Stomach smooth muscle (tissue), 2 donors: Measurements from ENCODE around the gene MINDY4.

Experiments
- H3K27ac ChIP-seq: one replicate; pipeline ENCODE4 v1.7.0; 2013; ENCODE audit warnings: mild to moderate bottlenecking, low read length, inconsistent platforms
- H3K27me3 ChIP-seq, 2 donors: one replicate each; pipeline ENCODE4 v1.7.0; 2013; ENCODE audit warnings: low read length in 2 of 2; ENCODE audit not compliant: insufficient read depth in 2 of 2, control insufficient read depth in 1 of 2
- H3K36me3 ChIP-seq, 2 donors: one replicate each; pipeline ENCODE4 v1.7.0; 2013; ENCODE audit warnings: low read length in 2 of 2; ENCODE audit not compliant: control insufficient read depth in 2 of 2, insufficient read depth in 2 of 2
- H3K4me1 ChIP-seq: one replicate; pipeline ENCODE4 v1.7.0; 2013; ENCODE audit warnings: low read length; ENCODE audit not compliant: control insufficient read depth, insufficient read depth
- H3K4me3 ChIP-seq, 2 donors: one replicate each; pipeline ENCODE4 v1.7.0; 2013; ENCODE audit warnings: low read length in 2 of 2
- H3K9ac ChIP-seq, 2 donors: one replicate each; pipeline ENCODE4 v1.7.0; 2013; ENCODE audit warnings: low read length in 2 of 2, mild to moderate bottlenecking in 1 of 2
- H3K9me3 ChIP-seq, 2 donors: one replicate each; pipeline ENCODE4 v1.7.0; 2013; ENCODE audit warnings: low read length in 2 of 2; ENCODE audit not compliant: control insufficient read depth in 2 of 2
- donor health status: healthy.
- donor health status: Pancreatic carcinoma.

The MINDY4 gene

DNA sequence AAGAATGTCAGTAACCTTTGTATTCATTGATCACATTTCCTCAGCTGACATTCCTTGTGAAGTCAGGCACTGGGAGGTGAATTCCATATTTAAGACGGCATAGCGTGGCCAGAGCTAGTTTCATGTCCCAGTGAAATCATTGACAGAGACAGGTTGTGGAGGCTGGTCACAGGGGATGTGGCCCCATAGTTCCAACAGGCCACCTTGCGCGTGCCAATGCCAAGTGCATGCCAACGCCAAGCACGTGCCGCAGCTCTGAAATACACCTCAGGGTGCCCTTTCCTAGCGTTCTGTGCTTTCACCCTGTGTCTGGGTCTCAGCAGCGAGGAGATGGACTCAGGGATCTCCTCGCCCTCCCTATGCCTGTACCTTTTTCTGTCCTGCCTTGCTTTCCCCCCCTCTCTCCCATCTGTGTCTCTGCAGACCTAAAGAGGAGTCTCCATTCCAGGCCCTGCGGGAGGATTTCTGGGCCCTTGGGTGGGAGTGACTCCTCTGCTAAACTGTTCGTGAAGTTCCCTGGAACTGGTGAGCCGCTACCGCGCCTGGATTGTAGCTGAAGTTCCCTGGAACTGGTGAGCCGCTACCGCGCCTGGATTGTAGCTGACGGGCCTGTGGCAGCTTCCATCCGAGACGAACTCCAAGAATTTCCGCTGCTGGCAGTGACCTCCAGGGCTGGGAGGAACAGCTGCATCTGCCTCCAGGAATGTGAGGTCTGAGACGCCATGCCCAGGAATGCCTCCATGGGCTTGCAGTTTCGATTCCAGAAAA lies 160.1 kb downstream of the MINDY4 start:
- Histone ChIP-seq H3K27ac (peak overlapping the region; percentile 60), H3K27me3 (no peaks in the 10 kb centered on the region), H3K36me3 (peaks cover 0 to 7% of the 10 kb centered on the region in 2 donors), H3K9me3 (peaks cover 0 to 9% of the 10 kb centered on the region in 2 donors), H3K4me3 (peak overlapping the region in 1 of 2 donors; percentile 22), H3K4me1 (peaks cover 27% of the 10 kb centered on the region), H3K9ac (peak overlapping the region in 1 of 2 donors; percentile 13)

DNA sequence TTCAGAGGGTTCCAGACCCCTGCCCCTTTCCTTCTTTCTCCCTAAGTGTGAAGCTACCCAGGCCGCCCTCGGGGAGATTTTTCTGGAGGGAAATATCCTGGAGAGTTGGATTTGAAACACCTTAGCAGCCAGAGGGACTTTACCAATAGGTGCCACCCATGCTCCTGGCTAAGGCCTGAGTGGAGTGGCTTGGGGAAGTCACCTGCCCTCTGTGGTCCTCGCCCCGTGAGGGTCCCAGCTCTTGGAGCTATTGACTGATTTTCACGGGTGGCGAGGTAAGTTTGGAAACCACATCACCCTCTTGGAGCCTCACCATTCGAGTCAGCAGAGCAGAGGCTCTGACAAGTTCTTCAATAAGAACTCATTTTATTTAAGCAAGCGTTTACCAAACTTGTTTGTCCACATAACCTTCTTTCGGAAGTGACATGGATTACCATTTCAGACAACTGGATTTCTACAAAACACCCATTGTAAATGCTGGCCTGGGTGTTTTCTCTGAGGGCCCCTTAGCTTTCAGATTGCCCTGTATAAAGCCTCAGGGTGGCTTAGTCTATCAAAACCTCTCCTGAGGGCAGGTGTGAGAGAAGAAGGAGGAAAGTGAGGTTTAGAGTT lies 160.8 kb downstream of the MINDY4 start:
- Histone ChIP-seq H3K36me3 (peaks cover 0 to 2% of the 10 kb centered on the region in 2 donors), H3K9me3 (peaks cover 0 to 3% of the 10 kb centered on the region in 2 donors), H3K9ac (no peak overlapping the region), H3K4me3 (no peak overlapping the region), H3K27me3 (no peaks in the 10 kb centered on the region), H3K4me1 (peaks cover 27% of the 10 kb centered on the region), H3K27ac (peak overlapping the region; percentile 60)

DNA sequence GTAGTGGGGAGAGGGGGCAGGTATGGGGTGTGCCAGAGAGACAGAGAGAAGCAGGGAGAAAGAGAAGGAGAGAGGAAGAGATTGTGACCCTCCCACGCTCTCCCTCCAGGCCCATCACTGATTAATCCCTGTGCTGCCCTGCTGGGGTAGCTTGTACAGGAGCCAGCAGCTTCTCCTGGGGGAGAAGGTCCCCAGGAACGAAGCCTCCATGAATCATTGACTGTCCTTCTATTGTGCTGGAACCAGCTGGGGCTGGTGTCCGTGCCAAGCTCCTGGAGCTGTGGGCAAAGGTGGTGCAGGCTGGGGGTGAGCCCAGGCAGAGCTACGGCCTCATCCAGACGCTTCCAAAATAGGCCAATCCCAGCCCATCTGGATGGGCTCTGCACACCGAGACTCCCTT lies 161.3 kb downstream of the MINDY4 start:
- Histone ChIP-seq H3K4me3 (no peak overlapping the region), H3K4me1 (peaks cover 27% of the 10 kb centered on the region), H3K9me3 (no peaks in the 10 kb centered on the region), H3K27ac (no peak overlapping the region), H3K27me3 (no peaks in the 10 kb centered on the region), H3K36me3 (no peaks in the 10 kb centered on the region), H3K9ac (no peak overlapping the region)

DNA sequence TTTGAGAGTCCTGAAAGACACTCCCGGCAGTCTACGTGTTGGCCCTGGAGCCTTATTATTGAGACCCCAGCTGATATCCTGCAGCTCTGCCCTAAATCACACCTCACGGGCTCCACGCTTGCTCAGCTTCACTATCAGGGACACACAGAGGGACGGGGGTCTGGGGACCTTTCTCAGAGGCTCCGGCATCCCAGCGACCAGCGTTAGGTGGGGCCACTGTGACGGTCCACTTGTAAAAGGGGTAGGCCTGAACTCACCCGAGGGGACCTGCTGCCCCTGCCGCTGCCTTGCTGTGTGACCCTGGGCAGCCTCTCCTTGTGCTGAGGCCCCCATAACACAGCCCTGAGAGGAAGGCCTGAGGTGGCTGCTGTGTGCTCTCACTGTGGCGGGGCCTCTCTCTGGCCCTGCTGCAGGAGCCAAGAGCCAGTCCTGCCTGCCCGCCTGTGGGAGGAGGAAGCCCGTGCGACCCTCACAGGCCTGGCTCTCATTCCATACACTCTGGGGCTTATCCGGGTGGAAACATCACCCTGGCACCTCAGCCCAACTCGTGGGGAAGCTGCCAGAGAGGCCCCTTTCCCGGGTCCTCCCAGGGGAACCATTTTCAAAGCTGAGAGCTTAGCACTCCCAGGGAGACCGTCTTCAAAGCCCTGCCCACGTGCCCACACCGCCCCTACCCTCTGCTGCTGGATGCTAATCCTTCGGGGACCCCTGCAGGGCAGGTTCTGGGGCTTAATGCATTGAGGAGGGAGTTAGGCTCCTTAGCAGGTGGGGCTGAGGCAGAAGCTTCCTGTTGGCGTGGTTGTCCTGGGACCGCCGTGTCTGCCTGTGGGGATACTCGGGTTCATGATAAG lies 162.1 kb downstream of the MINDY4 start:
- H3K4me1 ChIP-seq = peaks cover 28% of the 10 kb centered on the region
- no peaks in the 10 kb centered on the region for H3K27me3 ChIP-seq
- no peak overlapping the region for H3K9ac ChIP-seq
- H3K4me3 ChIP-seq = no peak overlapping the region
- no peak overlapping the region for H3K27ac ChIP-seq
- H3K36me3 ChIP-seq = no peaks in the 10 kb centered on the region
- no peaks in the 10 kb centered on the region for H3K9me3 ChIP-seq

DNA sequence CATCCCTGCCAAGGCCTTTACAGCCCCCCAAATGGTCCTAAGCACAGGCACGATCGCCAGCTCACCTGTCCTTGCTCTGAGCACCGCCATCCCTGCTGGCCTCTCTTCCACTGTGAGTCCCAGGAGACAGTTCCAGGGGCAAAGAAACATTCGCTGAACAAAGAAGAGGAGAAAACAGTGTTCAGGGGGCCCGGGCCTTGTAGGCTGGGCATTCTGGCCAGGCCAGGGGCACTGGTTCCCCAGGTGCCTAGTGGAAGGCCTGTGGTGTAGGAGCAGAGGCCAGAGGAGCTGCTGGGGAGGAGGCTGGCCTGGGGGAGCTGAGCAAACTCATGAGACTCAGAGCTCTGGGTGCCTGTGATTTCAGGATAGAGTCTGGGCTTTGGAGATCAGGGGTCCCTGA lies 163.0 kb downstream of the MINDY4 start:
- no peaks in the 10 kb centered on the region for H3K9me3 ChIP-seq
- H3K27me3 ChIP-seq = no peaks in the 10 kb centered on the region
- H3K9ac ChIP-seq = no peak overlapping the region
- no peak overlapping the region for H3K27ac ChIP-seq
- H3K4me3 ChIP-seq = no peak overlapping the region
- no peaks in the 10 kb centered on the region for H3K36me3 ChIP-seq
- peaks cover 32% of the 10 kb centered on the region for H3K4me1 ChIP-seq

DNA sequence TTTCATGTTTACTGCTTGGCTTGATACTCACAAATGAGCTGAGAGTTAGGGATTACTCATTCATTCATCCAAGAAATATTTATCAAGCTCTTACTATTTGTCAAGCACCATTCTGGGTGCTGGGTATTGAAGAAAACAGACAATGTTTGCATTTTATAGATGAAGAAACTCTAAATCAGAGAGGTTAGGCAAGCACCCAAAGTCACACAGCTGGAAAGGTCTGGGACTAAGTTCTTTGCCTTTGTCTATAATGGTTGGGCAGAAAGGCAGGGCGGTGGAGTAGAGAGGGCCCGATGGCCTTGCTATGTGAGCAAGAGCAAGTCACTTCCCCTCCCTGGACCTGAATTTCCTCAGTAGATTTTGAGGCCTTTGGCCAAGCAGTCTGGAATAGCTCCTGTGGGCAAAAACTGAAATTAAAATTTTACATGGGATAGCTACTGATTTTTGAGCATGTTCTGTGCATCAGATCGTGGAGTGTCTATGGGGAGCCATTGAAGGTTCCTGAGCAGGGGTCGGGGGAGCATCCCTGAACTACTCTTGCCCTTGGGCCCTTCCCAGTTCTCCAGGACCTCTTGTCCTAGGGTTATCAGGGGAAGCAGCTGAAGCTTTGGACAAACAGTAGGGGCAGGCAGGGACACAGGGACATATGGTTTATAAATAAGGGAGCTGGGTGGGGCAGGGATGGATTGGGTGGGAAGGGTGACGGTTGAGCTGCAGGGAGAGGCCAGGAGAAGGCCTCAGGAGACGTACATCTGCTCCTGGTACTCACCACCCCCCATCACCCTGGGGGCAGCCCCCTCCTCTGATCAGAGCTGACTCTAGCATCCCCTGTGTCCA lies 163.7 kb downstream of the MINDY4 start:
- Histone ChIP-seq H3K36me3 (no peaks in the 10 kb centered on the region), H3K27ac (no peak overlapping the region), H3K9ac (no peak overlapping the region), H3K4me1 (peaks cover 25% of the 10 kb centered on the region), H3K27me3 (no peaks in the 10 kb centered on the region), H3K9me3 (no peaks in the 10 kb centered on the region), H3K4me3 (no peak overlapping the region)

DNA sequence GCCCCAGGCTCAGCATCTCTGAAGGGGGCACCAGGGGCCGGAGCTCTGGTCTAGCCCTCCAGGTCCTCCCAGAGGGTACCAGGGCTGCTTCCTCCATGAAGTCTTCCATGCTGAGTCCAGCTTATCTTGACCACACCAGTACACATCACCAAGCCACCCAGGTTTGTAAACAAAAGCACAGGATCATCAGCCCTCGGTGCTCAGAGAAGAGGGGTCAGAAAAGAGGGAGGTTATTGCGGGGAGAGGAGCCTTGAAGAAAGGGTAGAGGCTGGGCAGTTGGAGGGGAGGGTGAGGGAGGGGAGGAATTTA lies 164.3 kb downstream of the MINDY4 start:
- no peaks in the 10 kb centered on the region for H3K9me3 ChIP-seq
- H3K4me3 ChIP-seq = no peak overlapping the region
- H3K36me3 ChIP-seq = no peaks in the 10 kb centered on the region
- H3K4me1 ChIP-seq = peaks cover 21% of the 10 kb centered on the region
- no peak overlapping the region for H3K27ac ChIP-seq
- H3K9ac ChIP-seq = no peak overlapping the region
- H3K27me3 ChIP-seq = no peaks in the 10 kb centered on the region

DNA sequence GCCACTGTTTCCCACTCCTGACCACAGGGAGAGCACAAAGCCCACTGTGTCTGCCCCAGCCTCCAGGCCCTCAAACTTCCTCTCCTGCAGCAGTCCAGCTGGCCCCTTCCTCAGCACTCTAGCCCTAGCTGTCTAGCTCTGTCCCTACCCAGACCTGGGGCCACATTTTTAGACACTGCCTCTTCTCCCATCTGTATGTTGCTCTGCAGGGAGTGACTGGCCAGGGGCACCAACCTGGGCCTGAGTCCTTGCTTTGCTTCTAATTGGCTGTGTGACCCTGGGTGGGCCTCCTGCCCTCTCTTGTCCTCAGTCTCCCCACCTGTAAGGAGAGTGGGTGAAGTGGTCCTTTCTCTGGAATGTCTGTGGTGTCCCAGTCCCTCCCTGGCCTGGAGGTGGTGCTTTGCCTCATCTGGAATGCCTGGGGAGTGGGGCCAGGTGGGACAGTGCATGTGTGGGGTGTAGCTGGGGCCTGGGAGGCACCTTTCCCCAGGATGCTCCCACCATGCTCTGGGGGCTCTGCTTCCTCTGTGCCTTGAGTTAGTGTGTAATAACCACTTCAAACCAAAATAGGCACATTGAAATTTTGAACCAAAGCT lies 165.5 kb downstream of the MINDY4 start:
- Histone ChIP-seq H3K4me1 (peaks cover 9% of the 10 kb centered on the region), H3K4me3 (no peak overlapping the region), H3K9me3 (no peaks in the 10 kb centered on the region), H3K27ac (no peak overlapping the region), H3K36me3 (no peaks in the 10 kb centered on the region), H3K27me3 (no peaks in the 10 kb centered on the region), H3K9ac (no peak overlapping the region)

DNA sequence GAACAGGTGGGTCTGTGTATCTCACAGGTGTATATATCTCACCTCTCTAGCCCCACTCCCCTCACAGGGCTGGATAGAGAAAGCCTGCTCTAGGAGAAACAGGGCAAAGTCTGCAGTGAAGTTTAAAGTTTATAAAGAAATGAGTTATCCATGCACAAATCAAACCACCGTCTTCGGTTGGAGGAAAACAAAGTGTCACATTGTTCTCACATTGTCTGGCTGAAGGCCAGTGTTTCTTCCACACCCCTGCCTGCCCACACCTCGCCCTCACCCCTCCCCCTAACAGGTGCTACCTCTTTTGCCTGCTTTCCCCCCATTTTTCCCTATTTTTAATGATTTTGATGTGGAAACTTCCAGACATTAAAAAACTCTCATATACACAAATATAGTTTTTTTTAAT lies 166.2 kb downstream of the MINDY4 start:
- Histone ChIP-seq H3K27ac (no peak overlapping the region), H3K27me3 (no peaks in the 10 kb centered on the region), H3K4me3 (no peak overlapping the region), H3K36me3 (no peaks in the 10 kb centered on the region), H3K4me1 (peaks cover 5% of the 10 kb centered on the region), H3K9me3 (no peaks in the 10 kb centered on the region), H3K9ac (no peak overlapping the region)
